ENCODE data around the gene OPHN1.
"Not testable (repeated sequence)": the region's sequence is repeated elsewhere in the genome, so short reads cannot be mapped to it uniquely, and the experiment has no call there.

The OPHN1 gene

DNA sequence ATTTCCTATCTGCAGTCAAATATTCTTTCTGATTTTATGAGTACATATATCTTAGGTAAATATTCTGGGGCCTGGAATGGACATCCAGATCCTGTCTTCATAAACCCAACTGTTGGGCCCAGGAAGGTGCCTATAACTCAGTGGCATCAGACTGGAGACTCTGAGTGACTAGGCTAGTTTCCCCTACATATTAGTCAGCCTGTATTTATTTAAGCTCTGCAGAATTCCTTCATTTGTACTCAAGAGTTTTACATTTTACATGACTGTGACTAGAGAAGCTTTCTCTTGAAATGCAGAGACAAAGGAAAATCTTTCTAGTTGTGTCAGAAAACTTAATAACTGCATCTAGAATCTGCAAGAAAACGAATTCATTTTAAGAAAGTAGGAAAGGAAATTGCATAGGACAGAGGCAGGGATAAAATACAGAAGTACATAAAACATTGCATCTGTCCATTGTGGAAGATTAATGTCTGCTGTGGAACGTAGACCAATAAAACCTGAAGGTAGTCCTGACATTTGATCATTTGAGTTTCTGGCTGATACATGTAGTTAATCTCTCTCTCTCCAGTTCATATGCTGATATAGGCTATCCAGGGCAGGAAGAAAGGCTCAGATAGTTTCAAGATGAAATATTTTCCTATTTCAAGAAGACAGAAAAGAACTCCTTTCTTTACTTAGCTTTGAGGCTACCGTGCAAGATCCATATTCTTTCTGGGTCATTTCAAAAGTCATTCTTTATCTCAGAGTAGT is 78.2 kb downstream of the OPHN1 start:
- DNase-seq, result no peak

DNA sequence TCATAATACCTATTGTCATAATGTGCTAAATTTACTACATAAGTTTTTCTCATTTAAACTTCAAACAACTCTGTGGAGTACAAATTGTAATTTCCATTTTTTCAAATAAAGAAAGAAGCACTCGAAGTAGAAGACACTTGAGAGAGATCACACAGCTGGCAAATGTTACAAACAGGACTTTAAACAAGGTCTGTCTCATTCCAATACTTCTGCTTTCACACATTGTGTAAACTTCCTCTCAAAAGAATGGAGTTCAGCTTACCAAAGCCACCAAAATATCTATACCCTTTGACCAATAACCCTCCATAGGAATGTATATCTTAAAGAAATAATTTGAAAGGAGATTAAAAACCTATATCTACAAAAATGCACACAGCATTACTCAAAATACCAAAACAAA is 88.3 kb downstream of the OPHN1 start:
- DNase-seq, result no peak

DNA sequence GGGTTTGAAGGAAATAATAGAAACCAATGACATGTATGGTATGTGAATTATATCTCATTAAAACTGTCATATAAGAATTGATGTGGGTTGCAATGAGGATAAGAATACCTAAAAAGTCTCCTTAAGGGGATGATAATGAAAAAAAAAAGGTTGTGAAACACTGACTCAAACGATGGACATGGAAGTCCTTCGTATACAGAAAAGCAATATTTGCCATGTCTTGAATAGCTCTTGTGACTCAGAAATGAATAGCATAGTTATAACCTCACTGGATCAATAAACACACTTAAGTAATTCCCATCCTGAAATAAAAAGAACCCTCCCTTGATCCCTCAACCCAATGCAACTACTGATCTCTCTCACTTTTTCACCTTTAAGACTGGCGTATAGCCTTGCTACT is 89.7 kb downstream of the OPHN1 start:
- no peak for DNase-seq

DNA sequence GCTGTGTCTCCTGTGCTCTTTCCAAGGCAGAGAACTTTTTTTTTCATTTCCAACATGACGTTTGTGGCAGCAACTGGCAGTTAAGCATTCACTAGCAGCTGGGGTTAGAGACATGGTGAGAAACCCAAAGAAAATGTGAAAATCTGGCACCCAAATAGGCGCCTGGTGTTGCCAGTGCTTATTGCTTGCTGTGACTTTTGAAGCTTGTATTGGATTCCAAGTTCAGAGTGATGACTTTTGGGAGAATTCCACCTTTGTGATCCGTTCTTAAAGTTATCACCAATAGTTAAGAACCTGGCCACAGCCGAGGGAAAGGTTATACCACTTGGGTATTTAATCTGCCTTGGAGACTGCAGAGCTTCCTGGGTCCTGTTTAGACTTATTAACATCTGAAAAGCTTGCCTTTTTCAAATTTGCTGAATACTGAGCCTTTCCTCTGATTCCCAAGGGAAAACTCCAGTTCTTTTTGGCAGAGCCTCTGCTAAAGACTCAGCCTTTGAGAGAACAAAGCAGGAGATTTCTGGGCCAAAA is 101.0 kb downstream of the OPHN1 start:
- no peak for DNase-seq

DNA sequence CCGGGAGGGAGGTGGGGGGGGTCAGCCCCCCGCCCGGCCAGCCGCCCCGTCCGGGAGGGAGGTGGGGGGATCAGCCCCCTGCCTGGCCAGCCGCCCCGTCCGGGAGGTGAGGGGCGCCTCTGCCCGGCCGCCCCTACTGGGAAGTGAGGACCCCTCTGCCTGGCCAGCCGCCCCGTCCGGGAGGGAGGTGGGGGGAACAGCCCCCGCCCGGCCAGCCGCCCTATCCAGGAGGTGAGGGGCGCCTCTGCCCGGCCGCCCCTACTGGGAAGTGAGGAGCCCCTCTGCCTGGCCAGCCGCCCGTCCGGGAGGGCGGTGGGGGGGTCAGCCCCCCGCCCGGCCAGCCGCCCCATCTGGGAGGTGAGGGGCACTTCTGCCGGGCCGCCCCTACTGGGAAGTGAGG is 106.5 kb downstream of the OPHN1 start:
- not testable (repeated sequence) for DNase-seq

DNA sequence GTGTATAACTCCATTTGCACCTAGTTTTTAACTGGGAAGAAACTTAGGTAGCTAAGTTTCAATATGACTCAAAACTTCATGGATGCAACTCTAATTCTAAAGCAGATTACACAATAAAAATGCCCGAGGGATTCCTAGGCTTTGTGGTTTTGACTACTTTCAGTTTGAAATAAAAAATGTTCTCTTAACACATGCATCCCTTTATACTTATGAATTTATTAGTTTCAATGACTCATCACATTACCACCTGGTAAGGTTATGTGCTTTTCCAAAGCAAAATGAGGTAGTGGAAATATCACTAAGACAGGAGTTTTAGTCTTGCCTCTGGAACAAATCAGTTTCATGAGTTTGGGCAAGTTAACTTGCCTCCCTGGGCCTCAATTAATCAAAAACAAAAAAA is 125.5 kb downstream of the OPHN1 start:
- no peak for DNase-seq

DNA sequence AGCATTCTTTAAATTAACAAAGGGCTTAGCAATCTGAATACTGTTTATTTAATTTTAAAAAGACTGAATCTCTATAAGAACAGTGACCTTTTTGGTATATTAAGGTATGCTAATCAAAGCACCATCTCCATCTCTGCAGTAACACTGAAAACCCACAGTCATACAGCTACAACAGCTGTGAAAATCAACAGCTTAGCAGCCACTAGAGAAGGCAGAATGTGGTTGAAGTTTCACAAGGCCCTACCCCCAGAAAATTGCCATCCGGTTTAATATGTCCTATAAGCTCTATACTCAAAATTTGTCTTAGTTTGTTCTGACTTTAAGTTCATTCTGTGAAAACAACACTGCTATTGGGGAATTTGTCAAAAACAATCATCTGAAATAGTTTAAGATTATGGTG is 128.7 kb downstream of the OPHN1 start:
- no peak for DNase-seq

DNA sequence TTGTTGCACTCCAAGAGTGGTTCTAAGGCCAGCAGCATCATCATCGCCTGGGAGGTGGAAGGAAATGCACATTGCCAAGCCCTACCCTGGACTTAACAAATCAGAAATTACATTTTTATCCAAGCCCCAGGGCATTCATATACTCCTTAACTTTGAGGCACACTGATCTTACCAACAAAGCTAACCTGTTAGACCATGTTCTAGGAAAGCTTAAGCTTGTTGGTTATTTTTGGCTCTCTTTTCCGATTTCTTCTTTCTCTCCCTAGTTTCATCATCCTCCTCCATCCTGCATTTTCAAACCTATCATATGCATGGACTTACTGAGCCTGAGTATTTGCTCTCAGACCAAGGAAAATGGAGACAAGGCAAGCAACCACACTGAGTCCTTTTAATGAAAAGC is 133.4 kb downstream of the OPHN1 start:
- DNase-seq, result no peak

DNA sequence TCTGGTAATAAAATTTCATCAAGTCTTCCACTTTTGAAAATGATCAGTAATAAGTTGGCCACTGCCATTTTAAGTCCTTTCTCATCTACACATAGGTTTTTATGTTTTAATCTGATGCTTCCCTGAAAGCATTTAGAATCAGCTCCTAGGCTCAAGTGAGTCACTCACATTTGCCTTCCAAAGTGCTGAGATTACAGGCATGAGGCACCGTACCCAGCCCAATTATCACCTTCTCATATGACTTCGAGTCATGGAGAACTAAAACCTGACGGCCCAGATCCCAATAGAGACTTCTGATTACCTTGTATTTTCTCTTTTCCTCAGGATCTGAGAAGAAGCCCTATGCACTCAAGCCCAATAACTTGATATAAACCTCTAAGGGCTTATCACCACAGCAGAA is 140.8 kb downstream of the OPHN1 start:
- DNase-seq, result no peak

DNA sequence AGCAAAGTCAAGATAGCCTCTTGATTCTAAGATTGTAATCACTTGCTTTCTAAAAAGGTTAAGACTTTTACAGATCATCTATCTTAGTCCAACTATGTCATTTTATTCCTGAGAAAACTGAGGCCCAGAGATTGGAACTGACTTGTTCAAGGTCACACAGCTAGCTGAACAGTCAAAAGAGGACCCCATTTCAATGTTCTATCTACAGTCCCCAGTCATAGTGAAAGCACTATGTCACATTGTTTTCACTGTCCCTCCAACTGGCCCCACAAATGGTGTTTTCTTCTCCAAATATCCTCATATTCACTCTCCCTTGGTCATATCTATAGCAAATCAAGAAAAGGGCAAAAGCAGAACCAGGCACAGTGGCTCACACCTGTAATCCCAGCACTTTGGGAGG is 145.2 kb downstream of the OPHN1 start:
- no peak for DNase-seq

DNA sequence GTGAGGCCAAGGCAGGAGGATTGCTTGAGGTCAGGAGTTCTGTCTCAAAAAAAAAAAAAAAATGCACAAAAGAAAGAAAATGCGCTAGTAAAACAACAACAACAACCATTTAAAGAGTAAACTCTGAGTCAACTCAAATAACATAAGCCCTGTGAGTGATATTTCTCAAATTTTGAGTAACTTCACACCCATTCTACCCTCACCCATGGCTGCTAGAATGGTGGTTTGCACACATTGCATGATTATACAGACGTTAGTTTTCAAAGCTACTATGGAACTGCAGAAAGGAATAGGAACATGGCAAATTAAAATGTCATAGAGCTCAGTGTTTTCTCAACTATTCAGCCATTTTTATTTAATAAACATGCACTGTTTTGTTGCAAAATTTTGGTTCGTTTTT is 145.9 kb downstream of the OPHN1 start:
- DNase-seq, result no peak

DNA sequence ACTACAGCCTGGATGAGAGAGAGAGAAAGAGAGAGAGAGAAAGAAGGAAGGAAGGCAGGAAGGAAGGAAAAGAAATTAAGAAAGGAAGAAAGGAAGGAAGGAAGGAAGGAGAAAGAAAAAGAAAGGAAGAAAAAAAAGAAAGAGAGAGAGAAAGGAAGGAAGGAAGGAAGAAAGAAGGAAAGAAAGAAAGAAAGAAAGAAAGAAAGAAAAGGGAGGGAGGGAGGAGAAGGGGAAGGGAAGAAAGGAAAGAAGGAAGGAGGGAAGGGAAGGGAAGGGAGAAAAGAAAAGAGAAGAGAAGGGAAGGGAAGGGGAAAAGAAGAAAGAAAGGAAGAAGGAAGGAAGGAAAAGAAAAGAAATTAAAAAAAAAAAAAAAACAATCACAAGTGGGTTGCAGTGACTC is 146.3 kb downstream of the OPHN1 start:
- DNase-seq, result no peak

DNA sequence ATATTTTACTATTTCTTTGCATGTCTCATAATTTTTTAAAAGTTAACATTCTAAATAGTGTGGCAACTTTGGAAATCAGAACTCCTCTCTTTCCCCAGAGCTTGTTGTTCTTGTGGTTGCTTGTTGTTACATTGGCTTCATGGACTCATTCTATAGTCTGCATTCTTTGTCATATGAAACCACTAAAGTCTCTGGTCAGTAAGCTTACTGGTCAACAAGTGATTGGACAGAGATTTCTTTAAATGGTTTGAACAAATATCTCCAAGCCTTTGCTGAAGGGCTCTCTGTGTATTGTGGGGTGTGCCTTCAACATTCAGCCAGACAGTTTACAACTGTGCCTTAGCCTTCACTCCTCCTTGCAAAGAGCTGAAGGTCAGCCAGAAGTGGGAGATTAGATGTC is 147.2 kb downstream of the OPHN1 start:
- no peak for DNase-seq

DNA sequence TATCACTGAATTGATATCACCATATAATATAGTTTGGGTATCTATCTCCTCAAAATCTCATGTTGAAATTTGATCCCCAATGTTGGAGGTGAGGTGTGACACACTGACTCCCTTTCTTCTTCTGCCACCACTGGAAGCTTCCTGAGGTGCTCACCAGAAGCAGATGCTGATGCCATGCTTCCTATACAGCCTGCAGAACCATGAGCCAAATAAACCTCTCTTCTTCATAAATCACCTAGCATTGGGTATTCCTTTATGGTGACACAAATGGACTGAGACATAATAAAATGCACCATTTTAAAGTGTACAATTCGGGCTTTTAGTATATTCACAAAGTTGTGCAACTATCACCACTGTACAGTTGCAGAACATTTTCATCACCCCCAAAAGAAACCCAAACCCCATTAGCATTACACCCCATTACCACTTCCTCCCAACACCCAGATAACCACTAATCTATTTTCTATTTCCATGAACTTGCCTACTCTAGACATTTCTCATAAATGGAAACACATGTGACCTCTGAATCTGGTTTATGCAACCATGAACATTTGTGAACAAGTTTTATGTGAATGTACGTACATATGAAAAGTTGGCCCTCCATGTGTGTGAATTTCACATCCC is 148.9 kb downstream of the OPHN1 start:
- no peak for DNase-seq

DNA sequence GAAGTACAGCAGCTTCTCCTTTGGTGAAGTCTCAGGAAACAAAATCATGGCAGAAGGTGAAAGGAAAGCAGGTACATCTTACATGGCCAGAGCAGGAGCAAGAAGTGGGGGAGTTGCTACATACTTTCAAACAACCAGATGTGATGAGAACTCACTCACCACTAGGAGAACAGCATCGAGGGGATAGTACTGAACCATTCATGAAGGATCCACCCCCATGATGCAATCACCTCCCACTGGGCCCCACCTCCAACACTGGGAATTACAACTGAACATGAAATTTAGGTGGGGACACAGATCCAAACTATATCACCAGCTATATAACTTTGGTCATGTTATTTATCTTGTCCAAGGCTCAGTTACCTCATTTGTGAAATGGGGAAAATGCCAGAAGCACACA is 159.4 kb downstream of the OPHN1 start:
- DNase-seq, result no peak

DNA sequence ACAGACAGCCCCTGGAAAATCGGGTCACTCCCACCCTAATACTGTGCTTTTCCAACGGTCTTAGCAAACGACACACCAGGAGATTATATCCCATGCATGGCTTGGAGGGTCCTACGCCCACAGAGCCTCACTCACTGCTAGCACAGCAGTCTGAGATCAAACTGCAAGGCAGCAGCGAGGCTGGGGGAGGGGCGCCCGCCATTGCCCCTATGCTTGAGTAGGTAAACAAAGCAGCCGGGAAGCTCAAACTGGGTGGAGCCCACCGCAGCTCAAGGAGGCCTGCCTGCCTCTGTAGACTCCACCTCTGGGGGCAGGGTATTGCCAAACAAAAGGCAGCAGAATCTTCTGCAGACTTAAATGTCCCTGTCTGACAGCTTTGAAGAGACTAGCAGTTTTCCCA is 168.5 kb downstream of the OPHN1 start:
- not testable (repeated sequence) for DNase-seq

DNA sequence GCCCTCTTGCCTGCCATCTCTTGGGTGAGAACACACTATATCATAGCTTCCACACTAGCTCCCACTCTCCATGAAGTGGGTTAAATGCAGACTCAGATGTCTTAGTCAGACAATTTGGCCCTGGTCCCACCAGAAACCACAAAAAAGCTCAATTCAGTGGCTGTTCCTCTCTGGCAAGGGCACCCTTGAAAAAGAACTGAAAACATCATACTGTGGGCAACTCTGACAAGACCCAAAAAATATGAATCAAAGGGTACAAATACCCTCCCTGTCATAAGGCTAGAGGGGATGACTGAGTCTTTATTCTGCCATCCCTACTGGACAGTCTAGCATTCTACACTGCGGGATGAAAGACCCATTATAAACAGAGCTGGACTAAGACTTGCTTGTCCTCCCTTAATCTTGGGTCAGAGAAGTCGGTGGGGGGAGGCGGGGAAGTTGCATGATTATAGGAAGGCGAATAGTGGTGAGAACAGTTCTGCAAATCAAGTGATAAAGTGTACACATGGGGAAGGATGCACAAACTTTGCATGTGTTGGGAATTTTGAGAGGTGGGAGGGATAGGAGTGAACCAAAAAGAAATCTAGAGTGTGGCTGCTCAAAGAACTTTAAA is 172.1 kb downstream of the OPHN1 start:
- no peak for DNase-seq

DNA sequence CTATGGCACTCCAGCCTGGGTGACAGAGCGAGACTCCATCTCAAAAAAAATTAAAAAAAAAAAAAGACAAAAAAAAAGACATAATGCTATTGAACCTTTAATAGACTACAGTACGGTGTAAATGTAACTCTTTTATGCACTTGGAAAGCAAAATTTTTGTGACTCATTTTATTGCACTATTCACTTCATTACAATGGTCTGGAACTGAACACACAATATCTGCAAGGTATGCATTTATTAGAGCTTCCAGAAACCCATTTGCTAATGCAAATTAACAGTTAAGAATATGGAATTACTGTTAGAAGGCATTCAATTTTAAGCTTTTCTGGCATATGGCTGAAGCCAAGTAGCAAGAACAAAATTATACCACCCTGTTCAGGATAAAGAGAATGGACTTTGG is 176.3 kb downstream of the OPHN1 start:
- DNase-seq, result no peak

DNA sequence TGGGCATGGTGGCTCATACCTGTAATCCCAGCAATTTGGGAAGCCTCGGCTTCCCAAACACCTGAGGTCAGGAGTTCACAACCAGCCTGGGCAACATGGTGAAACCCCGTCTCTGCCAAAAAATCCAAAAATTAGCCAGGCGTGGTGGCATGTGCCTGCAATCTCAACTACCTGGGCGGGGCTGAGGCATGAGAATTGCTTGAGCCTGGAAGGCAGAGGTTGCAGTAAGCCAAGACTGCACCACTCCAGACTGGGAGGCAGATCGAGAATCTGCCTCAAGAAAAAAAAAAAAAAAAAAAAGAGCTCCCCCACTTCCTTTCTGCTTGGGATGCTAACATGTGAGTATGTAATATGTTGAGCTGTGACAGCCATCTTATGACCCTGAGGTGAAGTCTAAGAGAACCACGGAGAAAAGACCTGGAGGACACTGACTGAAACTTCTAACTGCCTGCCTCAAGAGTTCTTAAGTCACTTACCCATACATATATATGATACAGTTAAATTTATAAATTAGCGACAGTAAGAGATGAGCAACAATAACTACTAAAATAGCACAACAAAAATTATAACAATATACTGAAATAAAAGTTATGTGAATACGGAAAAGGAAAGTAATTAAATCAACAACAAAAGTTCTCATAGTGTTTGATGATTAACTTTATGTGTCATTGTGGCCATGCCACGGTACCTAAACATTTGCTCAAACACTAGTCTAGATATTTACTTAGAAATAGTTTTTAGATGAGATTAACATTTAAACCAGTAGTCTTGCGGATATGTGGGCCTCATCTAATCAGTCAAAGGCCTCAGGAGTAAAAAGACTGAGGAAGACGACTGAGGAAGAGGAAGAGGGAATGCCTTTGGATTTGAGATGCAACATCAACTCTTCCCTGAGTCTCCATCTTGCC is 178.3 kb downstream of the OPHN1 start:
- no peak for DNase-seq

DNA sequence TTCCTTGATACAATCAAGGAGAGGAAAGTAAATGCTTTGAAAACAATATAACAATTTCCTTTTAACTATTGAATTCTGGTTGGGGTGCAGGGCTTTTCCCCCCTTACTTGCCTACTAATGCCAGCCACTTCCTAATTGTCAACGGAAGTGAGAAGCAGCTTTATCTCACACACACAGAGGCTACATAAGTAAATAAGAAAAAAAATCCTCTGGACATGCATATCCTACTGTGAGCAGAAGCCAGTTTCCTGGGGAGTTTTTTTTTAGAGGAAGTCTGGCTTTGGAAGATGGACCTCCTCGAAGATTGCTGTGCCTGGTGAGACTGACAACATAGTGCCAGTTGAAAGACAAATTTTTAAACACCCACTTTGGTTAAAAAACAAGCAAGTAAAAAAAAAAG is 180.6 kb downstream of the OPHN1 start:
- DNase-seq, result no peak

DNA sequence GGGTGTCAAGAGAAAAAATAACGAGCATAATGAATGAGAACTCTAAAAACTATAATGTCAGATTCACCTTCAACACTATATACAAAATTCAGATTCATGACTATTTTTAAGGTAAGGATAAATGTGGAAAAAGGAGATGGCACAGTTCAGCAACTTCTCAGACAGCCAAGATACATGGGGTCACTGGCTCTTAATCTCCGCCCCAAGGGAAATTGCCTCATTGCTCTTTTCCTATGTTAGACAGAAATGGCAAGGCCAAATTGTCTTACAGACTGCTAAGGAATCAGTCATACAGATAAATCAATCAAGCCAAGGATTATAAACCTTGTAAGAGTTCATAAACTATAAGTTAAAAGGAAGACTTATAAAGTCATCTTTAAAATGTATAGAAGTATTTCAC is 183.4 kb downstream of the OPHN1 start:
- no peak for DNase-seq

DNA sequence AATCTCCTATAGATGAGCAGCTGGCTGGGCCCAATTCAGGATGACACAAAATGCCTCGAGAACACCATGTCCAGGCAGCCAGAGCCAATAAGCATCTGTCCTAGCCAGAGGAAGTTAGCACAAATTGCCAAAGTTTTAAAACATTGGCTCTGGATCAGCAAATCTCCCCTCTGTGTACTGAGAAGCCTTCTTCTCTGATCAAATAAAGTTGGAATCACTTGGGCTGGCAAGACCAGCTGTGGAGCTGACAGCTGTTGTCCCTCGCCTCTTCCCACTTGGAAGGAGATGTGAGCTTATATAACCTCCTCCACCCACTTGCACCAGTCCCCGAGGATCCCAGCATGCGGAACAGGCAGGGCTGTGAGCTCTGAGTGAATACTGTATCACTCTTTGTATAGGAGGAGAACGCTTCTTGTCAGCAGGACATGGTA is 183.9 kb downstream of the OPHN1 start:
- no peak for DNase-seq

DNA sequence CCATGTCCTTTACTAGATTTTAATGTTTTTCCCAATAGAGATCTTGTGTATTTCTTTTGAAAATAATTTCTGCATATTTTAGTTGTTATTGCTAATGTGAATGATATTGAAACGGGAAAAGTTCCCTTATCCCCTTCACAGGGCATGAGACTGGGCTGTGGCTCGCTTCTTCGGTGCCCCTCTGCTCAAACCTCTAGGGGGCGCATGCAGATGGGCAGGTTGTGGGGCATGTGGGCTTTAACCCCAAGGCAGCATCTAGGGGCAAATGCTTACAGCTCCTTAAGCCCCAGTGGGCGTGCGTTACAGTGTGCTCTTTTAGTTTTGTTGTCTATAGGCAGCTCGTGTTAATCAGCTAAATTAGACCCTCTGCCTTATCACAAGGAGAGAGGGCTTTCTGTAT is 194.7 kb downstream of the OPHN1 start:
- DNase-seq, result no peak
